ENCODE measurements around the gene APC2. TPM values are rescaled to one million over a fixed set of nuclear protein-coding genes. Genes with fewer than 3 reads are reported as not detected.
A peak's percentile ranks its signal among the peaks of the same experiment; 100 is the strongest.

The APC2 gene, protein sequence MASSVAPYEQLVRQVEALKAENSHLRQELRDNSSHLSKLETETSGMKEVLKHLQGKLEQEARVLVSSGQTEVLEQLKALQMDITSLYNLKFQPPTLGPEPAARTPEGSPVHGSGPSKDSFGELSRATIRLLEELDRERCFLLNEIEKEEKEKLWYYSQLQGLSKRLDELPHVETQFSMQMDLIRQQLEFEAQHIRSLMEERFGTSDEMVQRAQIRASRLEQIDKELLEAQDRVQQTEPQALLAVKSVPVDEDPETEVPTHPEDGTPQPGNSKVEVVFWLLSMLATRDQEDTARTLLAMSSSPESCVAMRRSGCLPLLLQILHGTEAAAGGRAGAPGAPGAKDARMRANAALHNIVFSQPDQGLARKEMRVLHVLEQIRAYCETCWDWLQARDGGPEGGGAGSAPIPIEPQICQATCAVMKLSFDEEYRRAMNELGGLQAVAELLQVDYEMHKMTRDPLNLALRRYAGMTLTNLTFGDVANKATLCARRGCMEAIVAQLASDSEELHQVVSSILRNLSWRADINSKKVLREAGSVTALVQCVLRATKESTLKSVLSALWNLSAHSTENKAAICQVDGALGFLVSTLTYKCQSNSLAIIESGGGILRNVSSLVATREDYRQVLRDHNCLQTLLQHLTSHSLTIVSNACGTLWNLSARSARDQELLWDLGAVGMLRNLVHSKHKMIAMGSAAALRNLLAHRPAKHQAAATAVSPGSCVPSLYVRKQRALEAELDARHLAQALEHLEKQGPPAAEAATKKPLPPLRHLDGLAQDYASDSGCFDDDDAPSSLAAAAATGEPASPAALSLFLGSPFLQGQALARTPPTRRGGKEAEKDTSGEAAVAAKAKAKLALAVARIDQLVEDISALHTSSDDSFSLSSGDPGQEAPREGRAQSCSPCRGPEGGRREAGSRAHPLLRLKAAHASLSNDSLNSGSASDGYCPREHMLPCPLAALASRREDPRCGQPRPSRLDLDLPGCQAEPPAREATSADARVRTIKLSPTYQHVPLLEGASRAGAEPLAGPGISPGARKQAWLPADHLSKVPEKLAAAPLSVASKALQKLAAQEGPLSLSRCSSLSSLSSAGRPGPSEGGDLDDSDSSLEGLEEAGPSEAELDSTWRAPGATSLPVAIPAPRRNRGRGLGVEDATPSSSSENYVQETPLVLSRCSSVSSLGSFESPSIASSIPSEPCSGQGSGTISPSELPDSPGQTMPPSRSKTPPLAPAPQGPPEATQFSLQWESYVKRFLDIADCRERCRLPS (N-terminal part only)
- total RNA-seq = not detected in 2 replicates

DNA sequence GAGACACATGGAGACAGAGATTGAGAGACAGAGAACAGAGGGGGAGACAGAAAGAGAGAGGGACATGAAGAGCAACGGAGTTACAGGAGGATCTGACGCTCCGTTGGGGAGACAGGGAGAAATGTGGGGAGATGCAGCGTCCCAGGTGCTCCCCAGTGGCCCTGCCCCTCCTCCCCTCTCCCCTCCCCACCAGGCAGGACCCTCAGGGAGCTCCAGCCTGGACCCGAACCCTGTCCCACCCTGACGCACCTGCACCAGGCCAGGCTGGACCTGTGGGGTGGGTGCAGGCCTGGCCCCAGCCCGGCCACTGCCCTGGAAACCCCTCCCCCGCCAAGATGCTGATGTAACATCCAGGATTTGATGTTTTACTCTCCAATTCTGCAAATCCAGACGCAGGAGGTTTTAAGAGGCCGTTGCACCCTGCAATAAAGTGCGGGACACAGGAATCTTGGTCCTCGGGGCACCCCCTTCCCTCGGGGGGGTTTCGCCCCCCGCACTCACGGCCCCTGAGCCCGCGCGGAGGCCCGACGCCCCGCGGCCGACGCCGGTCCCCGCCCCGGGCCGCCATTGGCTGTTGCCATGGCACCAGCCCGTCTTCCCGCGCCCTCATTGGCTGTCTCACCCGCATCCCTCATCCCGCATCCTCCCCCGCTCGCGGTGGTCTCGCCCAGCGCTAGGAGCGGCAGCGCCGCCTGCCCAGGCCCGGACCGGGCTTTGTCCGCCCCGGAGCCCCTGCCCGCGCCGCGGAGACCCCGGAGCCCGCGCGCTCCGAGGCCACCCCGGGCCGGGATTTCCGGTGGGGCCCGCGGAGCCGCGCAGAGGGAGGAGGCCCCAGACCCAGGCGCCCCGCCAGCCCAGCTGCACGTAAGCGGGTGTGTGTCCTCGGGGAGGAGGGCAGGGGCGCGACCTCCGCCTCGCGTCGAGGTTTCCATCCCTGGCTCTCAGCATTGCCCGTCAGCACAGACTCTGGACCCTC, at the start of gene APC2:
Gene APC2 (plus strand): TSS at position 655 of the 976 bp plus-strand sequence. CDS start 2,881 bp downstream, outside the sequence.
- DNase-seq (ENCODE audit: low read depth) = no peak
- no peak within 1 kb of the TSS for H3K4me3 ChIP-seq (ENCODE audit: low read depth, low read length)

DNA sequence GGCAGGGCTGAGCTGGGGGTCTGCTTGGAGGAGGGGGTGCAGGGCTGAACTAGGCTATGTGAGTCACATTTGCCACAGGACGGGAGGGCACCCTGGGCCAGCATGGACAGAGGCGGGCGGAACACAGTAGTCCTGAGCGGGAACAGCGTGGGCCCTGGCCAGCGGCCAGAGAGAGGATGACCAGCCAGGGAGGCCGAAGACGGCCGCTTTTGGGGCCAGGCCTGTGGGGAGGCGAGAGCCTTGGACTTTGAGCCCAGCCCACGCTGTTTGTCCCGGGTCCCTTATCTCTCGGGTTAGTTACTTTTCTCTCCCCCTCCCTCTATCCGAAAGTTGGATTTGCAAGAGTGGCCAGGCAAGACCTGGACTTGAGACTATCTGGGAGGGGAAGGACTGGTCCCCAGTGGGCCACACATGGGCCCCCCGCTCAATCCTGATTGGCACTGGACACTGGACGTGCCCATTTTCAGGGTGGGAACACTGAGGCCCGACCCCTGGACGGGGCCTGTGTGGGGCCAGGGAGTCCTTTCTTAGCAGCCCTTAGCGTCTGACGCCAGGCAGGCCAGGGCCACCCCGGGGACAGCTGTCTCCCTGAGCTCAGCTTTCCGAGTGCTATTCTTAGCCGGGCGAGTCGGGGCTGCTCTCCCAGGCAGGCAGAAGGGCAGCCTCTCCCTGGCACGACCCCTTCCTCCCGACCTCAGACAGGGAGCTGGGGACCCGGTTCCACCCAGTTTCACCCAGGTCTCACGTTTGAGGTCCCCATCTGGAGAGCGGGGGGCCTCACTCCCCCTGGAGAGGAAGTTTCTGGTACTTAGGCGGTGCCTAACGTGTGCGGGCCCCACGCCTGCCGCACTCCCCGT, 49.4 kb upstream of the APC2 start:
- DNase-seq (ENCODE audit: low read depth) = no peak
- H3K4me3 ChIP-seq (ENCODE audit: low read depth, low read length) = peak overlapping the region; percentile 74
- TF ChIP-seq, protein P1, sequence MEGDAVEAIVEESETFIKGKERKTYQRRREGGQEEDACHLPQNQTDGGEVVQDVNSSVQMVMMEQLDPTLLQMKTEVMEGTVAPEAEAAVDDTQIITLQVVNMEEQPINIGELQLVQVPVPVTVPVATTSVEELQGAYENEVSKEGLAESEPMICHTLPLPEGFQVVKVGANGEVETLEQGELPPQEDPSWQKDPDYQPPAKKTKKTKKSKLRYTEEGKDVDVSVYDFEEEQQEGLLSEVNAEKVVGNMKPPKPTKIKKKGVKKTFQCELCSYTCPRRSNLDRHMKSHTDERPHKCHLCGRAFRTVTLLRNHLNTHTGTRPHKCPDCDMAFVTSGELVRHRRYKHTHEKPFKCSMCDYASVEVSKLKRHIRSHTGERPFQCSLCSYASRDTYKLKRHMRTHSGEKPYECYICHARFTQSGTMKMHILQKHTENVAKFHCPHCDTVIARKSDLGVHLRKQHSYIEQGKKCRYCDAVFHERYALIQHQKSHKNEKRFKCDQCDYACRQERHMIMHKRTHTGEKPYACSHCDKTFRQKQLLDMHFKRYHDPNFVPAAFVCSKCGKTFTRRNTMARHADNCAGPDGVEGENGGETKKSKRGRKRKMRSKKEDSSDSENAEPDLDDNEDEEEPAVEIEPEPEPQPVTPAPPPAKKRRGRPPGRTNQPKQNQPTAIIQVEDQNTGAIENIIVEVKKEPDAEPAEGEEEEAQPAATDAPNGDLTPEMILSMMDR (conservative IDR thresholded peaks at IDR 0.05; ENCODE audit: low read depth, low read length) = no peak

More for the DNA sequence above, at the start of gene APC2:
- TF ChIP-seq, protein P1 (conservative IDR thresholded peaks at IDR 0.05; ENCODE audit: low read depth, low read length) = no peak

DNA sequence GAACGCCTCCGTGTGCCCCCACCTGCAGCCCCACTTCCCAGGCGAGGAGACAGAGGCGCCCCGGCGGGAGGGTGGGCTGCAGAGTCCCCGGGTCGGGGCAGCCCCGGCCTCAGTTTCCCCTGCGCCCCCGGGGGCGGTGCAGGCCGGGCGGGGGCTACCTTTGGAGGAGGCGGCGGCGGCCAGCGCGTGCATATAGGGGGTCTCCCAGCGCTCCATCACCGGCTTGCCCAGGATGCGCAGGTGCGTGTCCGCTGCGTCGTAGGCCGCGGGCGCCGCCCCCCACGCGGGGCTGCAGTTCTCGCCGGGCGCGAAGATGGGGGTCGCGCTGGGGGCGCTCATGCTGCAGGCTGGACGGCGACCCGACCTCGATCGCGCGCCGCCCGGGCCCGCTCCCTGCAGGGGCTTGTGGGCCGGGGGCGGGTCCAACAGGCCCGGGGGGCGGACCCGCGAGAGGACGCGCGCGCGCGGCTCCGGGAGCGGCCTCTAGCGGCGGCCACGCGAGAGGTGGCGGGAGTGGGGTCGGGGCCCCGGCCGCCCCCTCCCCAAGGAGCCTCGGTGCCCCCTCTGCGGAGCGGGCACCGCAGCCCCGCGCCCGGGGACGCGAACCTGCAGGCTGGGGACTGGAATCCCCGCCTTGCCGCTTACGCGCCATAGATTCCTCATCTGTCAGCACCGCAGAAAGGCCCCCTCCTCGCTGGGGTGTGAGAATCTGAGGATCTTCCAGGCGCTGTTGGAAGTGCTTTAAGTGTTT, 48.6 kb upstream of the APC2 start, which contains the start of gene GAMT:
Gene GAMT (minus strand): TSS at position 405 of the 751 bp plus-strand sequence. CDS start 66 bp downstream, at position 339.
- TF ChIP-seq, protein P1 (conservative IDR thresholded peaks at IDR 0.05; ENCODE audit: low read depth, low read length) = peak; percentile 23
- H3K4me3 ChIP-seq (ENCODE audit: low read depth, low read length) = peak within 1 kb of the TSS; percentile 74
- DNase-seq (ENCODE audit: low read depth) = no peak

DNA sequence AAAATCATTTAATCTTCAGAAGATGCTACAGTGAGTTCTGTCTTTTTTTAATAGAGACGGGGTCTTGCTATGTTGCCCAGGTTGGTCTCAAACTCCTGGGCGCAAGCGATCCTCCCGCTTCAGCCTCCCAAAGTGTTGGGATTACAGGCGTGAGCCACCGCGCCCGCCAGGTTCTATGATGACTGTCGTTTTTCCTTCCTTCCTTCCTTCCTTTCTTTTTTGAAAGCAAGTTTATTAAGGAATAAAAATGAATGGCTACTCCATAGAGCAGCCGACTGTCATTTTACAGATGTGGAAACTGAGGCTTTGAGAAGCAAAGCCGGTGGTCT, 48.1 kb upstream of the APC2 start:
- no peak for DNase-seq (ENCODE audit: low read depth)
- peak overlapping the region; percentile 74 for H3K4me3 ChIP-seq (ENCODE audit: low read depth, low read length)
- TF ChIP-seq, protein P1 (conservative IDR thresholded peaks at IDR 0.05; ENCODE audit: low read depth, low read length) = no peak

DNA sequence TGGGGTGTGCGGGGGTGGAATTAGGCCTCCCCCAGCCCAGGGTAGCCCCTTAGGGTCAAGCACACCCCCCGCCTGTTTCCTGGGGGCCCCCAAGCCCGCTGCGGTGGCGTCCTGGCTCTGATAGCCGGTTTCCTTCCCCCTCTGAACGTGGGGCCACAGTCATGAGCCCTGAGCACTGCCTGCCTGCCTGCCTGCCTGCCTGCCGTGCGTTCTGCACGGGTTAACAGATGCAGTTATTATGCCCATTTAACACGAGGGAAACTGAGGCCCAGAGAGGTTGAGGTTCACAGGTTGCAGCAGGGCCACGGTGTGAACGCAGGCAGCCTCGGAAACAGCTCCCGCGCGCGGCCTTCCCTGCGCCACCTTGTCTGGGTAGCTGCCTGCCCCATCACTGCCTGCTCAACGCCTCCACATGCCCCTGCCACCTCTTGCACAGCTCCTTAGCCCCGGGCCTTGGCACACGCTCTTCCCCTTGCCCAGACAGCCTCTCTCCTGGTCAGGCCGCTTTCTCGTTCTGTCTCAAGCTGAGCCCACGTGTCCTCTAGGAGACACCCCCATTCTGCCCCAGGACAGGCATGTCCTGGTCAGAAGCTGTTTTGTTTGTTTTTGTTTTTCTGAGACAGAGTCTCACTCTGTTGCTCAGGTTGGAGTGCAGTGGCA, 47.4 kb upstream of the APC2 start:
- H3K4me3 ChIP-seq (ENCODE audit: low read depth, low read length) = peak overlapping the region; percentile 3
- TF ChIP-seq, protein P1 (conservative IDR thresholded peaks at IDR 0.05; ENCODE audit: low read depth, low read length) = no peak
- DNase-seq (ENCODE audit: low read depth) = no peak
